GM21717 (cell line): ENCODE results near the gene RPTN.

Experiments
- ATAC-seq: cut with Tn5 transposase; IDR thresholded peaks from one replicate; pipeline ENCODE4 v1.9.1; 2021; ENCODE audit warnings: mild to moderate bottlenecking, moderate library complexity; ENCODE audit not compliant: unreplicated experiment

RPTN gene

GRCh38 chr1:152112101-152112884, 46.7 kb downstream of the RPTN start:
- no peak for ATAC-seq

GRCh38 chr1:152111515-152111968, 47.5 kb downstream of the RPTN start:
- no peak for ATAC-seq

GRCh38 chr1:152110860-152111514, 48.0 kb downstream of the RPTN start:
- ATAC-seq, result no peak

- no peak for ATAC-seq
Measured at GRCh38 chr1:152110365-152110859, 48.6 kb downstream of the RPTN start.

- ATAC-seq, result no peak
Measured at GRCh38 chr1:152109998-152110294, 49.1 kb downstream of the RPTN start.

GRCh38 chr1:152109231-152109997, 49.6 kb downstream of the RPTN start:
- no peak for ATAC-seq

GRCh38 chr1:152108882-152109222, 50.2 kb downstream of the RPTN start:
- ATAC-seq, result no peak

- no peak for ATAC-seq
Measured at GRCh38 chr1:152107984-152108881, 50.8 kb downstream of the RPTN start.

- ATAC-seq, result no peak
Measured at GRCh38 chr1:152107031-152107983, 51.7 kb downstream of the RPTN start.

GRCh38 chr1:152104854-152105253, 54.2 kb downstream of the RPTN start:
- ATAC-seq, result no peak
